ENCODE results near the gene LRRC8D. TPM values are rescaled to one million over a fixed set of nuclear protein-coding genes. Genes with fewer than 3 reads are reported as not detected.

Gene LRRC8D
- total RNA-seq, 1 donor from 2014 or later, result 40.0 TPM

DNA sequence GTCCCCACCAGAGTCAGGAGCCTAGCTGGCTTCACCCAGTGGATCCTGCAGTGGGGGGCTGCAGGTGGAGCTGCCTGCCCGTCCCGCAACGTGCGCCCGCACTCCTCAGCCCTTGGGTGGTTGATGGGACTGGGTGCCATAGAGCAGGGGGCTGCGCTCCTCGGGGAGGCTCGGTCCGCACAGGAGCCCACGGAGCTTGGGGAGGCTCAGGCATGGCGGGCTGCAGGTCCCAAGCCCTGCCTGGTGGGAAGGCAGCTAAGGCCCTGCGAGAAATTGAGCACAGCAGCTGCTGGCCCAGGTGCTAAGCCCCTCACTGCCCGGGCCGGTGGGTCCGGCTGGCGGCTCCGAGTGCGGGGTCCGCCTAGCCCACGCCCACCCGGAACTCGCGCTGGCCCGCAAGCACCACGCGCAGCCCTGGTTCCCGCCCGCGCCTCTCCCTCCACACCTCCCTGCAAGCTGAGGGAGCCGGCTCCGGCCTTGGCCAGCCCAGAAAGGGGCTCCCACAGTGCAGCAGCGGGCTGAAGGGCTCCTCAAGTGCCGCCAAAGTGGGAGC, 163.8 kb downstream of the LRRC8D start:
- intact Hi-C loops (cut with micrococcal nuclease), result loop anchor here (5.0 kb wide), 1 partner anchor 502 kb away; no protein-coding TSS in a partner anchor

DNA sequence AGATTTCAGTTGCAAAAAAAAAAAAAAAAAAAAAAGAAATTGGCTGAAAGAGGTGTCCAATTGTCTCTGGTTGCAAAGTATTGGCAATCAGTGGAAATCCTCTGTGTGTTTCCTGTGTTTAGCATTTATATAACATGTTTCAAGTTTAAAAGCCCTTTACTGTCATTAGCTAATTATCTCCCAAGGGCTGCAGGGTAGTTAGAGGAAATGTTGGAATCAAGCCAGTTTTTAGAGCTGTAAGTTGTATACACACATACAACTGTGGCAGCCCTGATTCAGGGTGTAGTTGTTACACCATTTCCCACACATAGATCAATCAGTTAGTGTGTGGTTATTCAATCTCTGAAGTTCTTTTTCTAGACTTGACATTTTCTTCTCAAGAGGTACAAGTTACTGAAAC, 165.2 kb downstream of the LRRC8D start:
- intact Hi-C loops (cut with micrococcal nuclease), result loop anchor here (2.0 to 5.0 kb wide), 2 partner anchors 143 to 504 kb away; no protein-coding TSS in a partner anchor

Other genes starting within 250 kb of the LRRC8D start
- gene LRRC8C, start 187.9 kb upstream of the LRRC8D start, total RNA-seq, result 46.8 and 46.9 TPM in 2 replicates
- gene ZNF326, start 174.1 kb downstream of the LRRC8D start, total RNA-seq, result 24.5 and 25.6 TPM in 2 replicates